SU-DHL-6 (cell line): ENCODE measurements around the gene PPIL6.

Experiments used
- H2AFZ ChIP-seq: fragments of 200-600 bp; sonication (generic); 2 replicates; pipeline ENCODE4 v1.6.1; 2014; ENCODE audit warnings: low read depth, mild to moderate bottlenecking, moderate library complexity, mixed read lengths, antibody characterized with exemption, low read length; ENCODE audit not compliant: severe bottlenecking
- H3F3A ChIP-seq: fragments of 200-600 bp; shearing (Covaris generic); 2 replicates; pipeline ENCODE4 v1.6.0; 2016; ENCODE audit warnings: antibody characterized with exemption, mild to moderate bottlenecking; ENCODE audit not compliant: insufficient read depth
- H3K27ac ChIP-seq: fragments of 200-600 bp; sonication (generic); 2 replicates; pipeline ENCODE4 v1.5.1; 2016; ENCODE audit warnings: low read depth, mild to moderate bottlenecking, low read length, moderate library complexity, mixed read lengths
- H3K27me3 ChIP-seq: fragments of 200-600 bp; sonication (generic), shearing (Covaris generic); 2 replicates; pipeline ENCODE4 v1.6.0; 2014; ENCODE audit warnings: mild to moderate bottlenecking, low read length
- H3K36me3 ChIP-seq: fragments of 200-600 bp; sonication (generic); 2 replicates; pipeline ENCODE4 v1.6.1; 2014; ENCODE audit warnings: mild to moderate bottlenecking, low read length, mixed read lengths
- H3K4me2 ChIP-seq: fragments of 300-600, 200-600 bp; shearing (Covaris generic), sonication (generic); 2 replicates; pipeline ENCODE4 v1.6.0; 2014; ENCODE audit warnings: low read length, low read depth, mild to moderate bottlenecking; ENCODE audit not compliant: poor library complexity, severe bottlenecking
- H3K4me3 ChIP-seq: fragments of 200-600 bp; sonication (generic); 2 replicates; pipeline ENCODE4 v1.5.1; 2014; ENCODE audit warnings: antibody characterized with exemption, low read length, mild to moderate bottlenecking, mixed read lengths; ENCODE audit not compliant: insufficient read depth, poor library complexity, severe bottlenecking
- H3K79me2 ChIP-seq: fragments of 200-600 bp; sonication (generic); 2 replicates; pipeline ENCODE4 v1.6.1; 2014; ENCODE audit warnings: mild to moderate bottlenecking, low read length, moderate library complexity; ENCODE audit not compliant: insufficient read depth
- H3K9ac ChIP-seq: fragments of 200-600 bp; sonication (generic); 2 replicates; pipeline ENCODE4 v1.7.0; 2014; ENCODE audit warnings: mild to moderate bottlenecking, low read length
- H3K9me2 ChIP-seq: fragments of 200-600 bp; sonication (generic); replicated peaks from 2 replicates; pipeline ENCODE4 v1.6.1; 2014; ENCODE audit warnings: low read length; ENCODE audit not compliant: insufficient read depth
- H3K9me3 ChIP-seq: fragments of 200-600 bp; sonication (generic); 2 replicates; pipeline ENCODE4 v1.6.1; 2014; ENCODE audit warnings: low read length, mixed read lengths; ENCODE audit not compliant: insufficient read depth
- H4K20me1 ChIP-seq: fragments of 200-600 bp; sonication (generic); 2 replicates; pipeline ENCODE4 v1.6.1; 2014; ENCODE audit warnings: low read depth, mild to moderate bottlenecking, antibody characterized with exemption, low read length, moderate library complexity, mixed read lengths
- EZH2phosphoT487 ChIP-seq: fragments of 200-600 bp; sonication (generic), shearing (Covaris generic); conservative IDR thresholded peaks from 2 replicates; pipeline ENCODE4 v1.6.1; 2018; ENCODE audit warnings: mild to moderate bottlenecking, antibody characterized with exemption, low read length, moderate library complexity, mixed read lengths
- TF ChIP-seq, protein P1 (sequence below): fragments of 200-600 bp; sonication (generic); IDR thresholded peaks from one replicate; pipeline ENCODE4 v1.5.1; 2017; ENCODE audit warnings: antibody characterized with exemption, mild to moderate bottlenecking, low read length, moderate library complexity; ENCODE audit not compliant: insufficient read depth, poor library complexity, severe bottlenecking

PPIL6 gene

DNA sequence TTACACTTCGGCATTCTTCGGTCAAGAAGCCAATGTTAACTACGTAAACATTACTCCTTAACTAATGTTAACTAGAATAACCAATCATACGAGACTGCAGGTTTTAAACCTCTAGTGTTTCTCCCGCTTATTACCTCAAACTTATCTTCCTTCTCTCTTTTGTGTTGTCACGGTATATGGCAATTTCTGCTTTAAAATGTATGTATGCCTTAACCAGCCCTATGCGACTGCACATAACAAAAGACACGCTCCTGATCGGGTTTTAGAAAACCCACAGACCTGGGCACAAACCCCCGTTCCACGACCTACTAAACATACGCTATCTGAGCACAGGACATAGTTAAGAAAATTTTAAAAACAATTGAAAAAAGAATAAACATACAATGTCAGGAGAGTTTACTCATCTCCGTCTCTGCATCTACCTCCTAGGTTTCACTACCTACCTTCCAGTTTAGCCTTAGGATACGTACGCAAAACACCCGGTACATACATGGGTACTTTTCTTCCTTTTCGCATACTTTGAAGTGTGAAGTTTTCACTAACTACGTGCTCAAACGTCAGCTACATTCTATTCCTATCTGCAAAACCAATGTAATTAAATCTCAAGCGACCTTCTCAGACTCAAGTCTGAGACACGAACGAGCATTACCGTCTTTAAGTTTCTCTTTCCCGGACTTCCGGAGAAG, 59.2 kb downstream of the PPIL6 start:
- no peaks in the 10 kb centered on the region for H3K9me2 ChIP-seq
- peaks cover 59% of the 10 kb centered on the region for H3K79me2 ChIP-seq
- H3K36me3 ChIP-seq, result peaks cover 29% of the 10 kb centered on the region
- H3K9me3 ChIP-seq, result no peaks in the 10 kb centered on the region
- peak overlapping the region; percentile 94 for H3K27ac ChIP-seq
- no peak for TF ChIP-seq EZH2phosphoT487
- TF ChIP-seq, protein P1, sequence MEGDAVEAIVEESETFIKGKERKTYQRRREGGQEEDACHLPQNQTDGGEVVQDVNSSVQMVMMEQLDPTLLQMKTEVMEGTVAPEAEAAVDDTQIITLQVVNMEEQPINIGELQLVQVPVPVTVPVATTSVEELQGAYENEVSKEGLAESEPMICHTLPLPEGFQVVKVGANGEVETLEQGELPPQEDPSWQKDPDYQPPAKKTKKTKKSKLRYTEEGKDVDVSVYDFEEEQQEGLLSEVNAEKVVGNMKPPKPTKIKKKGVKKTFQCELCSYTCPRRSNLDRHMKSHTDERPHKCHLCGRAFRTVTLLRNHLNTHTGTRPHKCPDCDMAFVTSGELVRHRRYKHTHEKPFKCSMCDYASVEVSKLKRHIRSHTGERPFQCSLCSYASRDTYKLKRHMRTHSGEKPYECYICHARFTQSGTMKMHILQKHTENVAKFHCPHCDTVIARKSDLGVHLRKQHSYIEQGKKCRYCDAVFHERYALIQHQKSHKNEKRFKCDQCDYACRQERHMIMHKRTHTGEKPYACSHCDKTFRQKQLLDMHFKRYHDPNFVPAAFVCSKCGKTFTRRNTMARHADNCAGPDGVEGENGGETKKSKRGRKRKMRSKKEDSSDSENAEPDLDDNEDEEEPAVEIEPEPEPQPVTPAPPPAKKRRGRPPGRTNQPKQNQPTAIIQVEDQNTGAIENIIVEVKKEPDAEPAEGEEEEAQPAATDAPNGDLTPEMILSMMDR, result no peak
- peak overlapping the region; percentile 96 for H3K4me2 ChIP-seq
- H2AFZ ChIP-seq, result peak overlapping the region; percentile 65
- peak overlapping the region; percentile 97 for H3K9ac ChIP-seq
- peaks cover 37% of the 10 kb centered on the region for H4K20me1 ChIP-seq
- no peaks in the 10 kb centered on the region for H3K27me3 ChIP-seq
- H3F3A ChIP-seq, result peaks cover 7% of the 10 kb centered on the region
- H3K4me3 ChIP-seq, result peak overlapping the region; percentile 82

DNA sequence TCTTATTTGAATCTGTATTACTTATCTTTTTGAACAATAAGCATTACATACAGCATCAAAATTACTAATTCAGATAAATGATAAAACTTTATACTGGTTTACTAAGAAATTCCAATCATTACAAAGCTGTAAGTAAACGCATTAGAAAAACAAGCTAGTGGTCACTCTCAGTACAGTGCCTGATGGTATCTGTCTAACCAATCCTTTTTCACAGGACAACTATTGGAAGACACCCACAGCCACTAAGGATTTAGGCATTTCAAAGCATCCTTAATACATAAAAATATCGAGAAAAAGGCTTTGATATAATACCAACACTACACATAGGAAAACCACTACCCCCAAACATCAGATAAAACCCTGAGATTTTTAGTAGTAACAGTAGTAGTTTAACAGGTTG, 60.7 kb downstream of the PPIL6 start:
- TF ChIP-seq, protein P1, result no peak
- TF ChIP-seq EZH2phosphoT487, result no peak
- Histone ChIP-seq H3K4me3 (peak overlapping the region; percentile 82), H3K9me3 (no peaks in the 10 kb centered on the region), H3K9ac (peak overlapping the region; percentile 97), H3K27me3 (no peaks in the 10 kb centered on the region), H3K9me2 (no peaks in the 10 kb centered on the region), H3K36me3 (peaks cover 43% of the 10 kb centered on the region), H3K79me2 (peaks cover 66% of the 10 kb centered on the region), H3F3A (peaks cover 7% of the 10 kb centered on the region), H2AFZ (no peak overlapping the region), H3K27ac (no peak overlapping the region), H3K4me2 (peak overlapping the region; percentile 96), H4K20me1 (peaks cover 40% of the 10 kb centered on the region)

DNA sequence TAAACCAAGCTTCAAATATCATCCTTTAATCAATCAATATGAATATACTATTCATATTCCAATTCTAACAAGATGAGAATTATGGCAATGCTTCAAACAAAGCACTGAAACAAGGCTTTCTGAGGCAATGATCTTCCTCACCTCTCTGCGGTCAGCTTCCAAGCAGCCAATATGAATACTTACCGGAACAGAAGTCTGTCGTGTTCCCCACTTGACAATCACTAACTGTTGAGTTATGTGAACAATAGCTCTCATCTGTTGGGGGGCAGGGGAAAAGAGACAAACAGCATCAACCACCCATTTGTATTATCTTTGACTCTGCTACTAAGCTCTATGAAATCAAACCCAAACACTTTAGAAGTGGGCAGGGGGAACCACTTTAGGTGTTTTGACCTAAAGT, 62.7 kb downstream of the PPIL6 start:
- no peaks in the 10 kb centered on the region for H3K9me3 ChIP-seq
- TF ChIP-seq, protein P1, result no peak
- TF ChIP-seq EZH2phosphoT487, result no peak
- no peak overlapping the region for H3K4me3 ChIP-seq
- no peak overlapping the region for H3K9ac ChIP-seq
- H3K9me2 ChIP-seq, result no peaks in the 10 kb centered on the region
- peaks cover 70% of the 10 kb centered on the region for H3K79me2 ChIP-seq
- peaks cover 40% of the 10 kb centered on the region for H4K20me1 ChIP-seq
- H3K27ac ChIP-seq, result no peak overlapping the region
- peaks cover 58% of the 10 kb centered on the region for H3K36me3 ChIP-seq
- no peaks in the 10 kb centered on the region for H3K27me3 ChIP-seq
- H3F3A ChIP-seq, result no peaks in the 10 kb centered on the region
- H3K4me2 ChIP-seq, result no peak overlapping the region
- H2AFZ ChIP-seq, result no peak overlapping the region
